ENCODE measurements around the gene ZNF341.
"Not testable (repeated sequence)": the region's sequence is repeated elsewhere in the genome, so short reads cannot be mapped to it uniquely, and the experiment has no call there.

Gene ZNF341

DNA sequence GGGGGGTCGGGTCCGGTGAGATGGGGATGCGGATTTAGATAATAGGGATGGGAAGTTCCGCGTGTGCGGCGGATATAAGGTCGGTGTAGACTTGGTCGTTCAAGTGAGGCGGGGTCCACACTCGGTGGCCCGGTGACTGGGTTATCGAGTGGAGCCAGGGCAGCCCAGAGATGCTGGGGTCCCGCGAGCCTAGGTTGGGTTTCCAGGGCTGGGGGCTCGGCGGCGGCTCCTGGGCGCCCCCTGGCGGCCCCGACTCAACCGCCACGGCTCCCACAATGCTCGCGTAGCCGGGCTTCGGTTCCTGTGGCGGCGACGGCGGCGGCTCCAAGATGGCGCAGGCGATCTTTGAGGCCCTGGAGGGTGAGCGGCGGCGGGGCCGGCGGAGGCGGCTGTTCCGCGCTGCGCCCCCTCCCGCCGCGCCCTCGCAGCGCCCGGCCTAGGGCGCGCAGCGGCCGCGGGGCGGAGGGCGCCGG is at the start of gene ZNF341:
TSS of gene ZNF341 (plus strand) at position 304 of the 473 bp plus-strand sequence. CDS start at position 330, 26 bp downstream.
- peak; percentile 85 to 88 for DNase-seq (ENCODE audit: low read depth in 2 of 2)

DNA sequence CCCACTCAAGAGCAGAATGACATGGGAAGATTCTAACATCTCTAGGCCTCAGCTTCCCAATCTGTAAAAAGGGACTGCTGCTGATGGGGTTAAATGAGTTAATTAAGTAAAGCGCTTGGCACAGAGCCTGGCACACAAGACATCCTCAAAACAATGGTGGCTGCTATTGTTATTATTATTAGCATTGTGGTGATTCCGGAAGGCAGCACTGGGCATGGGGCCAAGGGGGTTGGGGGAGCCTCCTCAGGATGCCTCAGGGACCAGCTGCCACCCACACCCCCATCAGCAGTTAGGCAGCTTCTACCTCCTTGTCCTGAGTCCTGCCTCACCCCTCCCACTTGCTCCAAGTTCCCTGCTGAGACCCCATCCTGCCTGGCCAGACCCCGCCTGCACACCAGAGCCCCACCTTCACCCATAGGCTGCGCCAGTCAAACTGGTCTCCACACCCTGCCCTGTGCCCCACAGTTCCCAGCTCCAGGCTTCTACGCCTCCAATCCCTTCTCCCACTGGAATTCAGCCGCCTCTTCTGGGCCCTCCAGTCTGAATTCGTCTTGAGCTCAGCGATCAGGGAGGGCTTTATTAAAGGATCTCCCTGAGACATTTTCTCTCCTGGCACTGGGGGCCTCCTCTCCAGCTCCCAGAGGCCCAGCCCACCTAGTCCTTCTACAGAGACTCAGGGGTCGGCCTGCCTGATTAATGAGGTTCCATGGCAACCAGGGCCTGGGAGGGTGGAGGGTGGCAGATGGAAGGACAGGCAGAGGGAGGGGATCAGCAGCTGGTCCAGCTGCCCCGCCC is 47.1 kb upstream of the ZNF341 start:
- no peak for DNase-seq (ENCODE audit: low read depth in 2 of 2)

DNA sequence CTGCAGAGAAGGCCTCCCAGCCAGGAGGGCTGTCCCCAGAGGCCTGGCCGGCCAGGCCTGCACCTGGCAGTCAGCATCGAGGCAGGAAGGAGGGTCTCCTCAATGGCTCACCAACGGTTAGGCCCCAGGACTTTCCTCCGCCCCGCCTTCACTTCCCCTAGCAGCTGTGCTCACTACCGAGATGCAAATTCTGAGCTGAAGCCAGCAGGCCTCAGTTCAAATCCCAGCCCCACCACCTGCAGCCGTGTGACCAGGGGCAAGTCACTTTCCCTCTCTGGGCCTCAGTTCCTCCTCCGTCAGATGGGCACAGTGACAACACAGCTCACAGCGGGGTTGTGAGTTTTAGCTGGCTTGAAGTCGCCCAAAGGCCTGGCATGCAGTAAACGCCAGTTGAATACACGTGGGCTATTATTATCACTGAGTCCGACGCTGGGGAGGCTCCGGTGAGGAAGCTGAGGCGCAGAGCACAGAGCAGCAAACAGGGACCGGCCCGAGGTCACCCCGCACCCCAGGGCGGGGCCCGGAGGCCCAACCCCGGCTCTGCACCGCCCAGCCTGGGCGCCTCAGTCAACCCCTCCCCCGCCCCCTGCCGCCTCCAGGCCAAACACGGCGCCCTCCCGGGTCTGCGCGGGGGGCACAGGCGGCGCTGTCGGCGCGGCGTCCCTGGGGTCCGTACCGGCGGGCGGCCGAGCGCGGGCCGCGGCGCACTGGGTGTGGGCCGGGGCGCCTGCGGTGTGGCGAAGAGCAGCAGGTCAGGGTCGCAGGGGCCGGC is 46.3 kb upstream of the ZNF341 start:
- peak; percentile 65 to 66 for DNase-seq (ENCODE audit: low read depth in 2 of 2)

DNA sequence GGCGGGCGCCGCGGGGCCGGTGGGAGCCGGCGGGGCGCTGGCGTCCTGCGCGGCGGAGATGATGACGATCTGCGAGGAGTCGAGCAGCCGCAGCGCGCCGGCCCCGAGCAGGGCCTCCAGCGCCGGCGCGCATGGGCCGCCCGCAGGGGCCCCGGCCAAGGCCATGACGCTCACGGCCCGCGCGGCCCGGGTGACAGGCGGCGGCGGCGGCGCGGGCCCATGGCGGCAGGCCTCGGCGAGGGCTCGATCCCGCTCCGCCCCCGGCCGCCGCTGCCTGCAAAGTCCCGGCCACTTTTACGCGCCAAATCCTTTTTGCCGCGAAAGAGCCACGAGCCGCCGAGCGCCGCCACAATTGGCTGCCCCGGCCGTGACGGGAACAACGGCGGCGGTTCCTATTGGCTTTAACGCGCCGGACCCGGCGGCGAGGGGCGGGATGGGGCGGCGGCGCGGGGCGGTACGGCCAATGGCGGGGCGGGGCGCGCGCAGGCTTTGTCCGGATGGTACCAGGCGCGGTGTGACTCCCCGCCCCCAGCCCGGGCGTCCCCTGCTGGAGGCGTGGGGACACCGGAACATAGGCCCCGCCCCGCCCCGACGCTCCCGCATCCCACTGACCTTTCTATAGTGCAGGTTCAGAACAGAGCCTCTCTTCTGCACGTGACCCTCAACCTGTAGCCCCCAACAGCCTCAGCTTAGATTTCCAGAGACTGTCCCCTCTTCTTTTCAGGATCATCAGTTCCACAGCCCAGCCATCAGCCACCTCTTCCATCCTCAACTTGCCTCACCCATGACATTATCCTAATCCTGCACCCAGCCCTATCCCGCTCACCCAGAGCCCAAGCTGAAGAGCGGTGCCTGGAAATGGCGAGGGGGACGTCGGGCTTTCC is 45.5 kb upstream of the ZNF341 start, which contains the start of gene E2F1:
TSS of gene E2F1 (minus strand) at position 286 of the 884 bp plus-strand sequence. CDS start at position 165, 121 bp downstream.
- DNase-seq (ENCODE audit: low read depth in 2 of 2) = peak; percentile 96 to 97

DNA sequence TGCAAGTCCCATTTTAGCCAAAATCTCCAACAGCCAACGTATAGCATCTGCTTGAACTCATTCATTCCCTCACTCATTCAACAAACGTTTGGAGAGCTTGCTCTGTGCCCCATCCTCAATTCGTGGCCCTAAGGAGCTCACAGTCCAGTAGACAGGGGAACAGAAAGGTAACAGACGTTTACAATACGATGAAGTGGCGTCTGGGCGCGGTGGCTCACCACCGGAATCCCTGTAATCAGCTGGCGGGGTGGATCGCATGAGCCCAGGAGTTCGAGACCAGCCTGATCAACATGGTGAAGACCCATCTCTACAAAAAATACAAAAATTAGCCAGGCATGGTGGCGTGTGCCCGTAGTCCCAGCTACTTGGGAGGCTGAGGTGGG is 44.8 kb upstream of the ZNF341 start:
- DNase-seq (ENCODE audit: low read depth in 2 of 2) = no peak

DNA sequence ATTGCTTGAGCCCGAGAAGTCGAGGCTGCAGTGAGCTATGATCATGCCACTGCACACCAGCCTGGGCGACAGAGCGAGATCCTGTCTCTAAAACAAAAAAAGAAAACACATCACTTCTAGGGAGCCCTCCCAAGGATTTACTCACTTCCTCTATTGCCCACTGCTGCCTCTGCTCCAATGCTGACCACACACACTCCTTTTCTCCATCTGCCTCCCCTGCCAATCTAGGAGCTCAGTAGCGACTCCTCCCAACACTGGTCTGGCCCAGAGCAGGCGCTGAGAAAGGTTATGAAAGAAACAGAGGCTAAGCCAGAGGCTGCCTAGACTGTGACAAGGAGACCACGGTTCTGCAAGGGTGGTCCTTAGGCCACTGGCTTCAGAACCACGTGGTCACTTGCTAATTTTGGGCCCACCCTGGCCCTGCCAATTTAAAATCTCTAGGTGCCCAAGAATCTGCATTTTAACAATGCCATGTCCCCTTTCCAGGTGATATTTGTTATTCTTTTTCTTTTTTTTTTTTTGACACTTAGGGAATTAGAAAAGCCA is 44.4 kb upstream of the ZNF341 start:
- DNase-seq (ENCODE audit: low read depth in 2 of 2) = no peak

DNA sequence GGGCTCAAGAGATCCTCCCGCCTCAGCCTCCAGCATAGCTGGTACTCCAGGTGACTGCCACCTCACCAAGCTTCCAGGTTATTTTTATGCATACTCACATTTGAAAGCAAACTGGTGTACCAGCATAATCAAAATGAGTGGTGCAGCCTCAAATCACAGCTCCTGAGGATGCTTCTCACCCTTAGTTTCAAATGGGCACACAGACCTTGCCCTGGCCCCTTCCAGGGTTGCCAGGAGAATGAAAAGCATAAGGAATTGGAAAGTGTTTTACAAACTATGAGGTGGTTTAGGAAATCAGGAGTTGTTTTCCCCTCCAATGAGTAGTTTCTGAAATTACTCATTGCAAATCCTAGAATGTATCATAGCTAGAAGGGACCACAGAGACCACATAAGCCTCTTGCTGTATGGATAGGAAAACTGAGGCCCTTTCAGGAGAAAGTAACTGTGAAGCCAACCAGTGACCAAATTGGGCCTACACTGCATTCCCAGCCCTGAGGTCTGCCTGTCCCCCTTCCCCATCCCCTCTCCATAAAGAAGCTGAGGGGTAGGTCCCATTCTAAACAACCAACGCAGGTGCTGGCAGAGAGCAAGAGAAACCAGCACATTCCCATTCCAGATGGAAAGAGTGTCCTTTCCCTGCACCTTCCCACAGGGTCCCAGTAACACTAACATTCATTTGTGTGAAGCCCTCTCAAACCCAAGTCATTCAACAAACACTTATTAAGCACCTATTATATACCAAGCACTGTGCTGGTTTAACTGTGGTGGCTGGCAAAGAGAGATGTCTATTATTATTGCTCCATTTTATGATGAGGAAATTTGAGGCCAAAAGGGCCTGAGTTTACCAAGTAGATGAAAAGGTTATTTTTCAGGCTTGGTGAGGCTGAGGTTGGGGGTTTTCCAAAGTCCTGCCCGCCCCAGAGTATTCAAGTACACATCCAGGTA is 43.5 kb upstream of the ZNF341 start:
- no peak for DNase-seq (ENCODE audit: low read depth in 2 of 2)

DNA sequence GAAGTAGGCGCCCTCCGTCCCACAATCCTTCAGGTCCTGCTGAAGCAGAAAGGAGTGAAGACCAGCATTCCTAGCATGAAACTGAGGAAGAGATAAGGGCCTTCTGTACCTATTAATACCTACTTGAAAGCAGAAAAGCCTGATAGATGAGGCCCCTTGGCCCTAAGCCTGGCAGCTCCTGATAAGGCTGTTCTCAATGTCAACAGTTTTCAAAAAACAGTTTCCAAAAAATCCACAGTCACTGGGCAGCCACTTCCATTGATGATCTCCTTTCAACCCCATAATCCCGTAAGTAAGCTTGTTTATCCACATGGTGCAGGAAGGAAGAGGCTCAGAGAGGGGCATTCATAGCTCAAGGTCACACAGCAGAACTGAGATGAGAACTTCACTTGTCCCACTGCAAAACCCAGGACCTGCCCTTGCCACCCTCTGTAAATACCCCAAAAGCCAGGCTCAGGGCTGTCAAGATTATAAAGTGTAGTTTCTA is 42.8 kb upstream of the ZNF341 start:
- DNase-seq (ENCODE audit: low read depth in 2 of 2) = no peak

DNA sequence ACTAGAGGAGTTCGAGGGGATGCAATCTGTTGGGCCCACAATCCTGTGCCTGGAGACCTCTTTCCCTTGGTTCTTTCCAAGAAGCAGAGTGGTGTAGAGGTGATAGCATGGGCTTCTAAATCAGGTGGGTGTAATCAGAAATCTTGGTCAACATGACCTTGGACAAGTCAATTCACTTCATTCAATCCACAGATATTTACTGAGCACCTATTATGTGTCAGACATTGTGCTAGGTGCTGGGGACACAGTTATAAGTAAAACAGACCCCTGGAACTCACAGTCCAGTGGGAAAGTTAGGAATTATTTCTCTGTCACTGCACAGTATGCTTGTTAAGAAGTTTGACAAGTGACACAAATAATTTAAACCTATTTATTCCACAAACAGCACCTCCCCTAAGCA is 42.3 kb upstream of the ZNF341 start:
- DNase-seq (ENCODE audit: low read depth in 2 of 2) = no peak

DNA sequence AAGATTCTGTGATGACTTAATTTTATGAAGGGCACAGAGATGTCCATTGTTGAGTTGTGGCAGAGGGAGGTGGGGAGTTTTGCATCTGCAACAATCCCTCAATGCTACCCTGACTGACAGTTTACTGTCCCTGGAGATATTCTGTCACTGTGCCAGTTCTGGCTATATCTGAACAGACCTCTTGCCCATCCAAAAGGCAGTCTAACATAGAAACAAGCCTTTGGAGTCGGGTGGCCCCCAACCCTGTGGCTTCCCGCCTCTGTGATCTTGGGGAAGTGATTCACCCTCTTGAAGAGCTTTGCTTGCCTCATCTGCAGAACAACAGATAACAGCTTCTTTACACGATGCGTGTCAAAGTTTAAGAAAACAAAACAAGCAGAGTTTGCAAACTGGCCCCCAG is 41.8 kb upstream of the ZNF341 start:
- no peak for DNase-seq (ENCODE audit: low read depth in 2 of 2)

DNA sequence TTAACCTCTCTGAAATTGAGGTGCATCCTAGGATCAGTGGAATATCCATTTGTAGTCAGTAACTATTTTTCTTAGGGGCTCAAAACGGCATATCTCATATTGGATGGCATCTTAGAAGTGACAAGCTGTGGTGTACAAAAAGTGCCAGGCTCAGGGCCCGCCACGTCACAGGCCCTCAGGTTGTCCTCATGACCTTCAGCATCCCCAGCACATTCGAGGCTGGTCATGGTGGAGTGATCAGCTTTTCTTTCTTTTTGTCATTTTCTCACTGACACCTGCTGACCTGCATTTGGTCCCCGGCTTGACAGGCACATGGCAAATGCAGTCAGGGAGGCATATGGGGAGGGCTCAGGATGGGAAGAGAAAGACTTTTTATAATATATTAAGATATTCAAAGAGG is 38.5 kb upstream of the ZNF341 start:
- no peak for DNase-seq (ENCODE audit: low read depth in 2 of 2)

DNA sequence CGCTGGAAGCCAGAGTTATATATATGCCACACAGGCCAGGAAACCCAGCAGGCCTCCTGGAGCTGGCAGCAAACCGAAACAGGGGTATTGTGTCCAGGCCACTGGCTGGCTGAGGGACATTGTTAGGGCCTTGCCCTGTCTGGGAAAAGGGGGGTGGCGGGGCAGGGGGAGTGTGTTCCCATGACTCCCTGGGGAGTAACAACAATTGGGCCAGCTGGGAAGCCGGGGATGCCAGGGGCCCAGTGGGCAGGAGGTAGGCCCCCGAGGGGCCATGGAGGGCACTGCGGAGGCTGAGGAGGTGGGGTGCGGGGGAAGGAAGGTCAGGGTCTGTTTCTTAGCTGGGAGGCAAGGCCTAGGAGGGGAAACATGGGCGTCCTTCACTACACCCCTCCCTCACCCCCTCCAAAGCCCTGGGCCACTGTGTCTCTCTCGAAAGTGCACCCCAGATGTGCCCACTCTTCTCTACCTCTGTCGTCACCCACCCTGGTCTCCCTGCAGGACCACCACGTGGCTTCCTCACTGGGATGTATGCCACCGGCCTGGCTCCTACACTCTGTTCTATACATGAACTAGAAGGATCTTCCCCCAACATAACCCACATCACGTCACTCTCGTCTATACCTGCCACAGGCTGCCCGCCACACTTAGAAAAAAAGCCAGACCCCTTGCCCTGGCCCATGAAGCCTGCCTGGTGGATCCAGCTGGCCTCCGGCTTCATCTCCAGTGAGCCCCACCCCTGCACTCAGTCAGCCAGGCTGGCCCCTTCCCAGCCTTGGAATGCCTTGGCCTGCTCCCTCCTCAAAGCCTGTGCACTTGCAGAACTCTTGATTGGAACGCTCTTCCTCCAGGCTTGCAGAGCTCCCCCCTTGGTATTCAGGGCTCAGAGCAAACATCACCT is 37.8 kb upstream of the ZNF341 start:
- DNase-seq (ENCODE audit: low read depth in 2 of 2) = no peak

DNA sequence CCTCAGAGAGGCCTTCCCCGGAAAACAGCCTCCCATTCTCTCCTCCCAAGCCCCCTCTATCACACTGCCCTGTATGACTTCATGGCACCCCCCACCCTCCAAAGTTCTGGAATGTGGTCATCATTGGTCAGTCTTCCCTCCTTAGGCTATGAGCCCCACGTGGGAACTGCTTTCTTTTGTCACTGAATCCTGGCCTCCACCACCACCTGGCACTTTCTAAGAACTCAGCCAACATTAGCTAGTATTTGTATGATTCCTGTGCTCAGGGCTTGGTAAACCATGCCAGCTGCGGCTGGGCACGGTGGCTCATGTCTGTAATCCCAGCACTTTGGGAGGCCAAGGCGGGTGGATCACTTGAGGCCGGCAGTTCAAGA is 37.2 kb upstream of the ZNF341 start:
- no peak for DNase-seq (ENCODE audit: low read depth in 2 of 2)

DNA sequence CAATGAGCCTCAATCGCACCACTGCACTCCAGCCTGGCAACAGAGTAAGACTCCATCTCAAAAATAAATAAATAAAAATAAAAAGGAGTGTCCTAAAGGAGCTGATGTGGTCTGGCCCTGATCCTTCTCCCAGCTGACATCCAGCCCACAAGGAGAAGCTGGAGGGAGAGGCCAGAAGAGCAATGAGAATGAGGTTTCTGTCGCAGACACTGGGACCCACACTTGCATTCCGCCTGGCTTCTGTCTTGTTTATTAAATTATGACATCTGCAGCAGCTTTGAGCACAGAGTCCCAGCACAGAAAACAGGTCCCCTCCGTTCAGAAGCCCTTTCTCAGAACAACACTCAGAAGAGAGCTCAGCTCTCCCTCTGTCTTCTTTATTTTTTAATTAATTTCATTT is 35.3 kb upstream of the ZNF341 start:
- no peak for DNase-seq (ENCODE audit: low read depth in 2 of 2)

DNA sequence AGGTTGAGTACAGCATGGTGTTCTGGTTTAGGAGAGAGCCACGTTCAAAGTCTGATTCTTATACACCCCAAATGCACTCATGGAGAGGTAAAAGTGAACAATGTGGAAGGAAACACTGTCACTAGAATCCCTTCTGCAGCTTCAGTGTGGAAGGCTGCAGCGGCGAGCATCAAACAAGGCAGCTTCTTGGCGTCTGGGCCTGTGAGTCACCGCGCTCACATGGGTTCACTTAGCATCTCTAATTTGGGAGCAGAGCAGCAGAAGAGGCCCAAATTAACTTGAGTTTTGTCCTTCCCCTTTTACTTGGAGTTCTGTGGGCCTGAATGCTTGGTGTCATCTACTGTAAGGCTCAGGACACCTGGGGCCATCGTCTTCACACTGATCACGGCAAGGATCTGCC is 34.7 kb upstream of the ZNF341 start:
- DNase-seq (ENCODE audit: low read depth in 2 of 2) = no peak

DNA sequence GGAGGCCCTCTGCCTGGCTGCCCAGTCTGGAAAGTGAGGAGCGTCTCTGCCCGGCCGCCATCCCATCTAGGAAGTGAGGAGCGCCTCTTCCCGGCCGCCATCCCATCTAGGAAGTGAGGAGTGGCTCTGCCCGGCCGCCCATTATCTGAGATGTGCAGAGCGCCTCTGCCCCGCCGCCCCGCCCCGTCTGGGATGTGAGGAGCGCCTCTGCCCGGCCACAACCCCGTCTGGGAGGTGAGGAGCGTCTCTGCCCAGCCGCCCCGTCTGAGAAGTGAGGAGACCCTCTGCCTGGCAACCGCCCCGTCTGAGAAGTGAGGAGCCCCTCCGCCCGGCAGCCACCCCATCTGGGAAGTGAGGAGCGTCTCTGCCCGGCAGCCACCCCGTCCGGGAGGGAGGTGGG is 32.8 kb upstream of the ZNF341 start:
- not testable (repeated sequence) for DNase-seq (ENCODE audit: low read depth in 2 of 2)

DNA sequence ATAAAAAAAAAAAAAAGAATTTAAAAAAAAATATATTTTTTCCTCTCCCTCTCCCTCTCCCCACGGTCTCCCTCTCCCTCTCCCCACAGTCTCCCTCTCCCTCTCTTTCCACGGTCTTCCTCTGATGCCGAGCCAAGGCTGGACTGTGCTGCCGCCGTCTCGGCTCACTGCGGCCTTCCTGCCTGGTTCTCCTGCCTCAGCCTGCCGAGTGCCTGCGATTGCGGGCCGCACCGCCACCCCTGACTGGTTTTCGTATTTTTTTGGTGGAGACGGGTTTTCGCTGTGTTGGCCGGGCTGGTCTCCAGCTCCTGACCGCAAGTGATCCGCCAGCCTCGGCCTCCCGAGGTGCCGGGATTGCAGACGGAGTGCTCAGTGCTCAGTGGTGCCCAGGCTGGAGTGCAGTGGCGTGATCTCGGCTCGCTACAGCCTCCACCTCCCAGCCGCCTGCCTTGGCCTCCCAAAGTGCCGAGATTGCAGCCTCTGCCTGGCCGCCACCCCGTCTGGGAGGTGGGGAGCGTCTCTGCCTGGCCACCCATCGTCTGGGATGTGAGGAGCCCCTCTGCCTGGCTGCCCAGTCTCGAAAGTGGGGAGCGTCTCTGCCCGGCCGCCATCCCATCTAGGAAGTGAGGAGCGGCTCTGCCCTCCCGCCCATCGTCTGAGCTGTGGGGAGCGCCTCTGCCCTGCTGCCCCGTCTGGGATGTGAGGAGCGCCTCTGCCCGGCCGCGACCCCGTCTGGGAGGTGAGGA is 30.9 kb upstream of the ZNF341 start:
- DNase-seq (ENCODE audit: low read depth in 2 of 2) = not testable (repeated sequence)

DNA sequence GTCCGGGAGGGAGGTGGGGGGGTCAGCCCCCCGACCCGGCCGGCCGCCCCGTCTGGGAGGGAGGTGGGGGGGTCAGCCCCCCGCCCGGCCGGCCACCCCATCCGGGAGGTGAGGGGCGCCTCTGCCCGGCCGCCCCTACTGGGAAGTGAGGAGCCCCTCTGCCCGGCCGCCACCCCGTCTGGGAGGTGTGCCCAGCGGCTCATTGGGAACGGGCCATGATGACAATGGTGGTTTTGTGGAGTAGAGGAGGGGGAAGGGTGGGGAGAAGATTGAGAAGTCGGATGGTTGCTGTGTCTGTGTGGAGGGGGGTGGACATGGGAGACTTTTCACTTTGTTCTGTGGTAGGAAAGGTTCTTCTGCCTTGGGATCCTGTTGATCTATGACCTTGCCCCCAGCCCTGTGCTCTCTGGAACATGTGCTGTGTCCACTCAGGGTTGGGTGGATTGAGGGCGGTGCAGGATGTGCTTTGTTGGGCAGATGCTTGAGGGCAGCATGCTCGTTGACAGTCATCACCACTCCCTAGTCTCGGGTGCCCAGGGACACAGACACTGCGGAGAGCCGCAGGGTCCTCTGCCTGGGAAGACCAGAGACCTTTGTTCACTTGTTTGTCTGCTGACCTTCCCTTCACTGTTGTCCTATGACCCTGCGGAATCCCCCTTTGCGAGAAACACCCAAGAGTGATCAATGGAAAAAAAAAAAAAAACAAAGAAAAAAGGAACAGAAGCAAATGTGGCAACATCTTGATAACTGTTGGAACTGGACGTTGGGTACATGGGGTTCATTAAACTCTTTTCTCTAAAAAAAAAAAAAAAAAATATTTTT is 30.0 kb upstream of the ZNF341 start:
- no peak for DNase-seq (ENCODE audit: low read depth in 2 of 2)
